GM21528 (cell line): ENCODE measurements around the gene DGKI.
"Not testable (repeated sequence)": the region's sequence is repeated elsewhere in the genome, so short reads cannot be mapped to it uniquely, and the experiment has no call there.

Source experiments
- ATAC-seq: cut with Tn5 transposase; IDR thresholded peaks from one replicate; pipeline ENCODE4 v1.9.1; 2021; ENCODE audit warnings: mild to moderate bottlenecking, moderate library complexity; ENCODE audit not compliant: unreplicated experiment, low FRiP score

Gene DGKI

GRCh38 chr7:137836541-137836940 lies 10.2 kb downstream of the DGKI start:
- ATAC-seq, result no peak

DNA sequence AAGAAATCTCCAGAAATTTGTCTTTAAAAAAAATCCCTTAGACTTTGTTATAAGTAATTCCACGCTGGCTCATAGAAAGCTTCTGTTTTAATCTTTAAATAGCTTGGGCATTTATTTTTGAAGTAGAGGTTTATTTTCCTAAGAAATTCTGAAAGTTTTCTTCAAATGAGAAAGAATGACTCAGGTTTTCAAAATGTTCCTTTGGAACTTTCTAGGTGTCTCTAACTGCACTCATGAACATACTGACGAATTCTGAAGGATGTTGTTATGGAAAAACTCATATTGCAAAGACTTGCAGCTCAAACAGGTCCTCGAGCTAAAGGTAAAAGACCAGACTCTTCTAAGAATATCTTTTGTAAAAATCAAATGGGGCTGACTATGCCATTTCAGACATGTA lies 10.7 kb downstream of the DGKI start:
- ATAC-seq, result no peak

DNA sequence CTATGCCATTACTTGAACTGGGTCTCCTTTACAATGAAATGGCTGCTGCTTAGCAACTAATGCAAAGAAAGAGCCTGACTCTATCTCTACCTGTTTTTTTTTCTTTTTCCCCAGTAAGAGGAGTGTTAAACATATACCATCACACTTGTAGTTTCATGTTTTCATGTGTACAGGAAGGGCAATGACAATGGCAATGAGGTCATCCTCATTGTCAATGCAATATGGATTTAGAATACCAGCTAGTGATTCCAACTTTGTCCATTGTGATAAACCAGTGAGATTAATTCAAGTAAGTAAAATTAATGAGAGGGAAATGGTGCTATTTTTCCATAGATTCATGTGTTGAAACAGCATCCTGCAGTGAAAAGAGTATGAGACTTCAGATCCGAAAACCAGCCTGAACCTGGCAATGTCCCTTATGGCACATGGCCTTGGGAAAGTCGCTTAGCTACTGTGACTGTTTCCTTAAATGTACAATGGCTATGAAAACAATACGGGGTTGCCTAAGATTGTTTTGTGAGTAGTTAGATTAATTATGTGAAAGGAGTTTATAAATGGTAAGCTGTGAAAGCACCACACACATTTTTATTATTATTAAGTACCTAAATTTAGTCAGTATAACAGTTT lies 11.2 kb downstream of the DGKI start:
- ATAC-seq, result no peak

- ATAC-seq, result no peak
These were observed 12.2 kb downstream of the DGKI start for GRCh38 chr7:137834552-137834951.

DNA sequence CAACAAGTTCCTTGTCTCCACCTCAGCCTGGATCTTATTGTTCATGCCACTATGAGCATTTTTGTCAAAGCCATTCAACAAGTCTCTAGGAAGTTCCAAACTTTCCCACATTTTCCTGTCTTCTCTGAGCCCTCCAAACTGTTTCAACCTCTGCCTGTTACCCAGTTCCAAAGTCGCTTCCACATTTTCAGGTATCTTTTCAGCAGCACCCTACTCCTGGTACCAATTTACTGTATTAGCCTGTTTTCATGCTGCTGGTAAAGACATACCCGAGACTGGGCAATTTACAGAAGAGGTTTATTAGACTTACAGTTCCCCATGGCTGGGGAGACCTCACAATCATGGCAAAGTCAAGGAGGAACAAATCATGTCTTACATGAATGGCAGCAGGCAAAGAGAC lies 13.8 kb downstream of the DGKI start:
- not testable (repeated sequence) for ATAC-seq

GRCh38 chr7:137832382-137832781 lies 14.4 kb downstream of the DGKI start:
- ATAC-seq, result no peak

- not testable (repeated sequence) for ATAC-seq
These were observed 15.2 kb downstream of the DGKI start for GRCh38 chr7:137831555-137831954.

GRCh38 chr7:137829337-137829992 lies 17.3 kb downstream of the DGKI start:
- ATAC-seq, result no peak

GRCh38 chr7:137828456-137828855 lies 18.3 kb downstream of the DGKI start:
- ATAC-seq, result no peak

DNA sequence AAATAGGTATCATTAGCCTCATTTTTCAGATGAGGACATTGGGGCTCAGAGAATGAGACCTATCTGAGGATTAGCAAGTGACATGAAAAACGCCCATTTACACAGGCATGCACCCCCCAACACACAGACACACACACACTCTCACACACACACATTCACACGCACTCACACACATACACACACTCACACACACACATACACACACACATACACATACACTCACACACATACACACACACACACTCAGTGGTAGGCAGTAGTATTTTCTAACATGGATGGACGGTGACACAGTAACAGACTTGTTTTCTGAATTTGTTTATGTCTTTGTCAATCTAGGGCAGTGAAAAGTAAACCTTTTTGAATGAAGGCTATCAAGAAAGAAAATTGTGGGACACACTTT lies 21.3 kb downstream of the DGKI start:
- ATAC-seq, result no peak

- ATAC-seq, result no peak
These were observed 25.9 kb downstream of the DGKI start for GRCh38 chr7:137820677-137821420.

GRCh38 chr7:137820156-137820555 lies 26.6 kb downstream of the DGKI start:
- ATAC-seq, result no peak

DNA sequence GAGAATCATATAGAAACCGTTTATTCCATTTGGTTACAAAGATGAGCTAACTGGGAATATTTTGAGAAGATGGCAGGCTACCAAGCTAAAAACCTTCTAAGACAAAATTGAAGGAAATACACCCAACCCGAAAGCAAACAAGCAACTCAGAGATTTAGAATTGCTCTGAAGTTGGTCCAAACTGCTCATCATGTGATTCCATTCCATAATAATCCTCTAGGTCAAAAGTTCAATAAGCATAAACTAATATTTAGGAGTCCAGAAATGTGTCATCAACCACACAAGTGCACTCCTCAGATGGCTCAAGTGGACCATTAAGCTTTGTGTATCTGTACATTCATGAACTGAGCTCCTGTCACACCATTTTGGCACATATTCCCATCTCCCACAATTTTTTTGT lies 28.7 kb downstream of the DGKI start:
- no peak for ATAC-seq

GRCh38 chr7:137816696-137817320 lies 30.0 kb downstream of the DGKI start:
- ATAC-seq, result no peak

- no peak for ATAC-seq
These were observed 33.2 kb downstream of the DGKI start for GRCh38 chr7:137813541-137813940.

DNA sequence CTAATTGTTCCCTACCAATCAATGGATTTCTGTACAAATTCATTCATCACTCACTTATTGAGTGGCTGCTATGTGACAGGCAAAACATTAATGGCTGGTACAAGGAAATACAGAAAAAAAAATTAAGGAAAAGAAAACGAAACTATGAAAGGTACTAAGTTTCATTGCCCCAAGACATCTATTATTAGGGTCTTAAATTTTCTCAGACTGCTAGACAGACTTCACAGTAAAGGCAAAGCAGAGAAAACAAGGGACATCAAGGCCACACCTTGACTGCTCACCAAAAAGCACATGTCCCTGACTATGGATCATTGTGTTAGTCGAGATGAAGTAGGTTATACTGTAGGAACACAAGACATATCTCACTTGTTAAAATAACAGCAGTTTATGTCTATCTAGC lies 36.5 kb downstream of the DGKI start:
- no peak for ATAC-seq

- no peak for ATAC-seq
These were observed 41.9 kb downstream of the DGKI start for GRCh38 chr7:137804836-137805235.

DNA sequence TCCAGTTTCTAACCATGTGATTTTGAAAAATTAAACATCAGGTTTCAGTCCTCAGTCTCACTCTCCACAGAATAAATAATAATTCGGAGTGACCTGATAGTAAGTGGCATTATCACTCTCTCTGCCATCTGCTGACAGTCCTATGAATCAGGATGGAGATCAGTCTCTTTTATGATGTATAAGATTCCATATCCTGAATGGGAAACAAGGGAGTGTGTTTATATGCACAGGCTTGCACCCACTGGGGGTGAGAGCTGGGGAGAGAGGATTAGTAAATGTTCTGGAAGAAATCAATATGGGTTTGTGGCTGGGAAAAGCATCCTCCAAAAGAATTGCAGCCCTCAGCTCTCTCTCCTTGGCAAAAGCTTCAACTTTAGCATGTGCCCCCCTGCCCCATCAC lies 45.3 kb downstream of the DGKI start:
- ATAC-seq, result no peak

DNA sequence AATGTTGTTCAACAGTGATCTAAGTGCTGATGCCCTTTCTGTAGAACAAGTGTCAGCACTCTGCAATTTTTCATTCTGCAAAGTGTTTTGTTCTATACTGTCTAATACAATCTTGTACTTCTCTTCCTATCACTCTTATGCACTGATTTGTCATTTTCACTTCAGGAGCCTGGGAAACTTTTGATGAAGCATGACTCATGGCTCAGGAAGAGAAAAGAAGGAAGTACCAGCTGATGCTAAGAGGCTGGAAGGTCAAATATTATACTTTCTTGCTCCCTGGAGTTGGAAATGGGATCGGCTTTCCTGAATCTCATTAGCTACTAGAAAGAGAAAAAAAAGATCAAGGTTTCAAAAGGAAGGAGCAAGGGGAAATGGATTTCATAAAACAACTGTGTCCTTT lies 45.8 kb downstream of the DGKI start:
- no peak for ATAC-seq

DNA sequence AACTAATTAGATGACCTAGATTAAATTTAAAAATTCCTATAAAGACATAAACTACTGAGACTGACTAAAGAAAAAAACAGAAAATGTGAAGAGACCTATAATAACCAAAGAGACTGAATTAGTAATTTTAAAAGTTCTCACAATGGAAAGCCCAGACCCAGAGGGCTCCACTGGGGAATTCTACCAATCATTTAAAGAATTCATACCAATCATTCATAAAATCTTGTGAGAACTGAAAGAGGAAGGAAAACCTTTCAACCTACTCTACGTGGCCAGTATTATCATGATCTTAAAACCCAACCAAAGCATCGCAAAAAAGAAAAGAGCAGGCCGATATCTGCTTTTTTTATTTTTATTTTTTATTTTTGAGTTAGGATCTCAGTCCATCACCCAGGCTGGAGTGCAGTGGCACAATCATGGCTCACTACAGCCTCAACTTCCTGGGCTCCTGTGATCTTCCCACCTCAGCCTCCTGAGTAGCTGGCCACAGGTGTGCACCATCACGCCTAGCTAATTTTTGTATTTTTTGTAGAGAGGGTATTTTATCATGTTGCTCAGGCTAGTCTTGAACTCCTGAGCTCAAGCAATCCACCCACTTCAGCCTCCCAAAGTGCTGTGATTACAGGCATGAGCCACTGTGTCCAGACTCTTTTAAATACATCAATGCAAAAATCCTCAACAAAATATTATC lies 48.6 kb downstream of the DGKI start:
- peak; percentile 98 for ATAC-seq

DNA sequence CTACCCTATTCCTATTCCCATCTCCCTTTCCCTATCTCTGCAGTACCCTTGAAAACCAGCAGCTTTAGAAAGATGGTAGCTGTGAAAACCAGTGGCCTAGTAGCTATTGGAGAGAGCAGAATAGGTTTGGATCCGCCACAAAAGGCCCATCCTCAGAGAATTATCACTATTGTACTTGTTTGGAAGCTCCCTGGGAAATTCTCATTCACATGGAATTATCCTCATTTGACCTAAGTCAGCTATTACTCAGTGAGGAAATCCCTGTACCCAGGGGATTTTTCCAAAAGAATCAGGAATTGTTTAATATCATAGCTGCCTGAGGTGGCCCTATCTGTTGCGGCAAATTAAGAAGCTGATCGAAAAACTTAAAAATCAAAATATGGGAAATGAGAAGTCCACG lies 51.6 kb downstream of the DGKI start:
- ATAC-seq, result no peak
